NCI-H128 (cell line): ENCODE results near the gene UBE2D1.

Source experiments
- DNase-seq: peaks from one replicate; lab custom pipeline; 2025; ENCODE audit not compliant: unreplicated experiment; lab: John Stamatoyannopoulos, UW

The UBE2D1 gene

GRCh38 chr10:58334817-58335305 is at the start of gene UBE2D1:
Gene UBE2D1 (plus strand): TSS chr10:58335006. CDS start chr10:58335202, 196 bp downstream.
- DNase-seq, result no peak

GRCh38 chr10:58291538-58292174 is 43.1 kb upstream of the UBE2D1 start:
- no peak for DNase-seq

- no peak for DNase-seq
Measured at GRCh38 chr10:58293989-58294388, 40.8 kb upstream of the UBE2D1 start.

DNA sequence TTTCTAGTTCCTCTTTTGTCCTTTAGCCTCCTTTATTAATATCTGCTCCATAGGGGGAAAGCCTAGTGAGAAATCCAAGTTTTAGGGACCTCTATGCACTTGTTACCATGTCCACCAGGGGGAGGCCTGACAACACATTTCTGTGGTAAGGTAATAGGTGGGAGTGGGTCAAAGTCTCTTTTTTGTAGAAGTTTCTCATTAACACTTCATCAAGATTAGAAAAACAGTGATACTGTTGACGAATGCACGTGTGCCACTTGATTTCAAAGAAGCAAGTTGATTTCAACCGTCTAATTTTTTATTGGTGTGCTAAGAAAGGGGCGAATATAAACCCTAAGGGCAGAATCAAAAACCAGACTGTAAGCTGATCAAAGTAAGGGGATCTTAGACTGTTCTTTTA is 35.2 kb upstream of the UBE2D1 start:
- DNase-seq, result peak; percentile 23

DNA sequence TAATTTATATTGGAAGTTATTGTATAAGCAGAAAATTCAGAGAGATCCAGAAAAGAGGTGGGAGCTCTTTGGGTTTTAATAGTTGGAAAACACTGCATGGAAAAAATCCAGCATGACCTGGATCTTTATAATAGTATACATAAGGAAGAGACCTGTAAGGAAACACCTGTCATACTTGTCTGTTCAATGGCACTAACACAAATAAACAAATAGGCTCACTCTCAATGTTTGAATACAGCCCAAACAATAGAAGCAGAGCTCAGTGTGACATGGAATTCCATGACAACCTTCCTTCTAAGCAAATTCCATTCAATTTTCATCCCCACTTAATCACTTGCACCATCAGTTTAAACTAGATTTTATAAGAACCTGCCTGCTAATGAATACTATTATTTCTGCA is 34.1 kb upstream of the UBE2D1 start:
- no peak for DNase-seq

GRCh38 chr10:58302254-58302653 is 32.6 kb upstream of the UBE2D1 start:
- DNase-seq, result no peak

DNA sequence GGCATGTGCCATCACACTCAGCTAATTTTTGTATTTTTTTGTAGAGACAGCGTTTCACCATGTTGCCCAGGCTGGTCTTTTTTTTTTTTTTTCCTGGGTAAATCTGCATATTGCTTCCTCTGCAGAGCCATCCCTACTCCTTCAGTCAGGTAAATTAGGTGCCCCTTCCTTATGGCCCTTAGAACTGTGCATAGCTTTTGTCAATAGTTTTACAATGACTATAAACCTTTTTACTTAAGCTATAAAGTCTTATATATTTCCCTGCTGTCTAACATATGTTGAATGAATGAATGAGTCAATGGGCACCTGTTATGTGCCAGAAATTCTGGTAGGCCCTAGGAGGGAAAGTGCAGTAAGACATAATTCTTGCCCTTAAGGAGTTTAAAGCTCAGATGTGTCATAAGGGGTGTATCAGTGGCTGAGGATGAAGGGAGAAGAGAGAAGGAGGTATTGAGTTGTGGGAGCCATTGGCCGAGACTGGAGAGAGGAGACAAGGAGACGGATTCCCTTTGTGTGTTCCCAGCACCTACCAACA is 30.6 kb upstream of the UBE2D1 start:
- DNase-seq, result no peak

GRCh38 chr10:58305821-58306220 is 29.0 kb upstream of the UBE2D1 start:
- DNase-seq, result no peak

DNA sequence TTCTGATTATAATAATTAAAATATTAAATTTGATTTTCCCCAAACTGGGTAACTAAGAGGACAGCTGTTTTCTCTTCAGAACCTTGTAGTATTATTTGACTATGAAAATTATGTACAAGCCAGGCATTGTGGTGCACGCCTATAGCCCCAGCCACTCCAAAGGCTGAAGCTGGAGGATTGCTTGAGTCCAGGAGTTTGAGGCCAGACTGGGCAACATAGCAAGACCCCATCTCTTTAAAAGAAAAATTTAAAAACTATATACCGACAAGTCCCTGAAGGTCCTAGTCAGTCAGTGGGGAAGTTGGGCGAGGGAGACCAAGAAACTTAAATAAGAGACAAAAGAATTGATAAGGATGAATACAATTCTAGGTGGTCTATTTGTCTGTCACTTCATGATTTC is 27.1 kb upstream of the UBE2D1 start:
- DNase-seq, result no peak

- DNase-seq, result no peak
Measured at GRCh38 chr10:58311026-58311425, 23.8 kb upstream of the UBE2D1 start.

DNA sequence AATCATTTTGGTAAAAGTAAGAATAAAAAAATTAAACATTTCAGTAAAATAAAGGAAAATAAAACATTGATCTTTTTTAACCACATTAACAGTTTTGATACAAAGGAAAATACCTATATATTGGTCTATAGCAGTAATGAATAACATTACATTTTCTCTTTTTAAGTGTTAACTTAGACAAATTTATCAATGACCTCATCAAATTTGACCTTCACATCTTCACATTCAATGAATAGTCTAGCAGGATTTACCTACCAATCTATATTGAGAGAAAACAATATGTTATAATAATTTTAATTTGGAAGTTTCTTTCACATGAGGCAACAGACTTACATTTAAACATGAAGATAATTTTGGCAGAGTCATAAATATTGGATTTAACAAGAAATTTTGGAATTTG is 17.9 kb upstream of the UBE2D1 start:
- DNase-seq, result no peak

GRCh38 chr10:58318346-58318745 is 16.5 kb upstream of the UBE2D1 start:
- no peak for DNase-seq

DNA sequence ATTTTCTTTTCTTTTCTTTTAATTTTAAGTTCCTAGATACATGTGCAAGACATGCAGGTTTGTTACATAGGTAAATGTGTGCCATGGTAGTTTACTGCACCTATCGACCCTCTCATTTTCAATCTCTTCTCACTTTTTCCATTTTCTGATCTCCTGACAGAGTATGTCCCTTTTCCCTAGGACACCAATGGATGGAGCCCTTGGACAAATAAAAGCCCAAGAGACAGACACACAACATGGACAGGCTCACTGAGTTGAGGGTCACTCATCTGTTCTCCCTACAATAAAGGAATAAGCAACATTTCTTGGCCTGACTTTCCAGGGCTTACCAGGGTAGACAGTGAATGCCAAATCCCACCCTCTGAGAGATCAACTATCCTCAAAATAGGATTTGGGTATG is 15.2 kb upstream of the UBE2D1 start:
- DNase-seq, result no peak

DNA sequence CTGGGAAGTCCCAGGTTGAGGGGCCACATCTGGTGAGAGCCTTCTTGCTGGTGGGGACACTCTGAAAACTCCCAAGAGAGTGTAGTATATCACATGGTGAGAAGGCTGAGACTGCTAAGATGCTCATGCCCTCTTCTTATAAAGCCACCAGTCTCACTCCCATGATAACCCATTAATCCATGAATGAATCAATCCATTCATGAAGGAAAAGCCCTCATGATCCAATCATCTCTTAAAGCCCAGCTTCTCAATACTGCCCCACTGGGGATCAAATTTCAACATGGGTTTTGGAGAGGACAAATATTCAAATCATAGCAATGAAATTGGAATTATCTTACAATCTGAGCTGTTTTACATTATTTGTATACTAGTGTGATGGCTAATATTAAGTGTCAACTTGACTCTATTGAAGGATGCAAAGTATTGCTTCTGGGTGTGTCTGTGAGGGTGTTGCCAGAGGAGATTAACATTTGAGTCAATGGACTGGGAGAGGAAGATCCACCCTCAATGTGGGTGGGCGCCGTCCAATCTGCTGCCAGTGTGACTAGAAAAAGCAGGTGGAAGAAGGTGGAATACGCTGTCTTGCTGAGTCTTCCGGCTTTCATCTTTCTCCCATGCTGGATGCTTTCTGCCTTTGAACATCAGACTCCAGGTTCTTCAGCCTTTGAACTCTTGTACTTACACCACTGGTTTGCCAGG is 14.3 kb upstream of the UBE2D1 start:
- DNase-seq, result no peak

DNA sequence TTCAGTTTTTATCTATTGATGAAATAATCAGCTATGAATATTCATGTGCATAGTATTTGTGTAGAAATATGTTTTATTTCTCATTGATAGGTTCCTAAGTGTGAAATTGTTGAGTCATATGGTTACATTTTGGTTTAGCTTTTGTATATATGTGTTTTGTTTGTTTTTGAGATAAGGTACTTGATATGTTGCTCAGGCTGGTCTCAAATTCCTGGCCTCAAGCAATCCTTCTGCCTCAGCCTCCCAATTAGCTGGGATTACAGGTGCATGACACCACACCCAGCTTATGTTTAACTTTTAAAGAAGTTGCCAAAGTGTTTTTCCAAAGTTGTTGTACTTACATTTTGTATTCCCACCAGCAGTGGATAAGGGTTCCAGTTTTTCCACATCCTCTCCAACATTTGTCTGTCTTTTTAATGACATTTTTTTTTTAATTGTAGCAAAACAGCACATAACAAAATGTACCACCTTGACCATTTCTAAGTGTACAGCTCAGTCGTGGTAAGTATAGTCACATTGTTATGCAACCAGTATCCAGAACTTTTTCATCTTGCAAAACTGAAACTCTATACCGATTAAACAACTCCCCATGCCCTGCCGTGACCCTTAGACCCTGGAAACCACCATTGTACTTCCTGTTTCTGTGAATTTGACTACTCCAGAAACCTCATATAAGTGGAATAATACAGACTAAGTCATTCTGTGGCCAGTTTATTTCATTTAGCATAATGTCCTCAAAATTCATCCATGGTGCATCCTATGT is 12.6 kb upstream of the UBE2D1 start:
- no peak for DNase-seq

DNA sequence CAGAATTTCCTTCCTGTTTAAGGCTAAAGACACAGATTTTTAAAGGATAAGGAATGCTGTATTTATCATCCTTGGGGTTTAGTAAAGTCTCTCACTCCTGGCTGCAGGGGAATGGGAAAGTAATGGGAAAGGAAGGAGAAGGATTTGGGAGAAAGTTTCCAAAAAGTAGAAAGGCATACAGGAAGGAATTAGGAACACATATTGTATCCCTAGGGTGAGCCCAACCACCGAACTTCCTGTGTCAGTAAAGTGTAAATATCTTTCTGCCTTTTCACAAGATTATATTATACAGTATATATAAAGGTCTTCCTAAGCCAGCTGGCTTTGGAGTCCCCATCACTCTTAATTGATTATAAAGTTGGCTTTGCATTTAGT is 12.0 kb upstream of the UBE2D1 start:
- no peak for DNase-seq

DNA sequence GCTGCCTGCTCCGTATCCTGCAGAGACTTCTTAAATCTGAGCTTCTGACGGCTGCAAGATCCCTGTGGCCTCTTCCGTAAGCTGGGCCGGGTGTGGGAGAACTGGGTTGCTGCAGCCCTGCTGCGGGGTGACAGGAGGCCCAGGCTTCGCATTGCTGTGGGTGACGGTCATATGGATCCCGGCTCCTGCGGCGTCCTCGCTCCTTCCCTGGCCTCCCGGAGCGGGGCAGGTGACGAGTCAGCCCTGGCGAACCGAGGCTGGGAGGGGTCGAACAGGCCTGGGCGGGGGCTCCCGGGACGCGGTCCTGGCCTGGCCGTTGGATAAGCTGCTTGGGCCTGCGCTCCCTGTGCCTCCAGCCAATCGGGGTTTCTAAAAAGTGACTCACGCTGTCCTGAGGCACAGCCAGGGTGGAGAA is 7.8 kb upstream of the UBE2D1 start:
- no peak for DNase-seq

DNA sequence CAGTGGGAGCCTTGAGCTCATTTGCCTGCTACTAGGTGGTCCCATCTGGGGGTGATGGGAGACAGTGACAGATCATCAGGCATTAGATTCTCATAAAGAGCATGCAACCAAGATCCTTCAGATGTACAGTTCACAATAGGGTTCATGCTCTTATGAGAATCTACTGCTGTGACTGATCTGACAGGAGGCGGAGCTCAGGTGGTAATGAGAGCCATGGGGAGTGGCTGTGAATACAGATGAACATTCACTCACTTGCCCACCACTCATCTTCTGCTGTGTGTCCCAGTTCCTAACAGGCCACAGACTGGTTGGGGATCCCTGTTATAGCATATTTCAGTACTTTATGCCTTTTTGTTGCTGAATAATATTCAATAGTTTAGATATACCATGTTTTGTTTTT is 6.6 kb upstream of the UBE2D1 start:
- no peak for DNase-seq

DNA sequence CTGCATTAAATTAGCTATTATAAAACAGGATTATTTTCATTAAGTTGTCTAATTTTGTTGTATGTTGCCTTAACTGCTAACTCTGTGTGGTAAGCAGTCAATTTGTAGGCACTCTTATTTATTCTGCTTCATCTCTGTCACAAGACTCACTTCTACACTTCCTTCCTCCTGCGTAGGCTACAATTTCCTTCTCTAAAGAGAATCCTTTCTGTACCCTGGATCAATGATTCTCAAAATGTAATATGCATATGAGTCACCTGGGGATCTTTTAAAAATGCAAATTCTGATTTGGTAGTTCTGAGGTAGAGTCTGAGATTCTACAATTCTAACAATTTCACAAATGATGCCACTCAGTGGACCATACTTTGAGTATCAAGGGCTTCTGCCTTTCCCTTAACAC is 4.4 kb upstream of the UBE2D1 start:
- DNase-seq, result no peak

DNA sequence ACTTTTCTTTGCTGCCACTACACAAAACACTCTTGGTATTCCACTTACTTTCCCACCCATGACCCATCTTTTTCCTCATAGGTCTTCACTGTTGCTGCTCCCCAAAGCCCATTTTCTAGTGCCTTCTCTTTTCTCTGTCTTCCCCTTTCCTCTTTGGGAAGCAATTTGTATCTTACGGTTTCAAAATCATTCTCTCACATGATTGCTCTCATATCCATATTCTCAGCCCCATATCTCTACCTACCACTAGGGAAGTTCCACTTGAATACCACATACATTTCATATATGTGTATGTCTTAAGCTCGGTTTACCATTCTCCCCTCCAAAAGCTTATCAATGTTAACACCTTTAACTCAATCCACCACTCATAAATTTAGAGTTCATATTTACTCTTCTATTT is 3.2 kb upstream of the UBE2D1 start:
- DNase-seq, result no peak

DNA sequence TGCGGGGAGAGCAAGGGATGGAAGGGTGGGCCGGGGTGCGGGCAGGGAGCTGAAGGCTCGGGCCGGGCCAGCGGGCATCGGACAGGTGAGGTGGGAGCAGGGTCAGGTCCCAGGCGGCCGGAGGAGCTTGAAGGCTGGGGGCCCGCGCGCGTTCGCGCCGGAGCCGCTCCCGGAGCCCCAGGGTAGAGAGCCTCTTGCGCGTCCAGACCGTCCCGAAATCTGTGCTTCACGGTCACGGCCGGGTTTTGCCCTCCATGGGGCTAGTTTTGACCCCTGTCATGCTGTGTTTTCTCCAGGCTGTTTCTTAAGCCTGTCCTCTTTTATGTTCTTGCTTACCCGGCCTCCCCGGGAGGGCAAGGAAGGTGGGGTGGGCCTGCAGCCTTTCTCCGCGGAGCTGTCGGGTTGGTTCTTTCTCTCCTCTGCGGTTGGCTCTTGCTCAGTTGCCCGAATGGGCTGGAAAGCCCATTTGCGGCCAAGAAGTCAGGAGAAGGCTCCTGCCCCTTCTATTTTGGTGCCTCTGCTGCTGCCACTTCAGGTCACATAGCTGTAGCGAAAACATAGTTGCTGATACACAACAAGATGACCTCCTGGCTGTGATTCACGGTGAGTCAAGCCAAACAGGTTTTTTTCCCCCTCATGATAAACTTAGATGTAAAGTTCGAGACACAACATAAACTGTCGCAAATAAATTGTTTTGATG is 650 bp downstream of the UBE2D1 start:
- DNase-seq, result no peak
